GM06990 (cell line): Measurements from ENCODE around the gene SSR4.
A peak's percentile ranks its signal among the peaks of the same experiment; 100 is the strongest.

Experiments used
- DNase-seq: peaks from one replicate; pipeline ENCODE4 v3.0.0-alpha.2; 2011; ENCODE audit not compliant: insufficient read length; ENCODE audit errors: extremely low read depth
- H3K27me3 ChIP-seq: replicated peaks from 2 replicates; pipeline ENCODE4 v1.6.0; 2011; ENCODE audit warnings: low read length; ENCODE audit not compliant: control insufficient read depth, insufficient read depth
- H3K36me3 ChIP-seq: 2 replicates; pipeline ENCODE4 v1.5.1; 2011; ENCODE audit warnings: low read length; ENCODE audit not compliant: control insufficient read depth, insufficient read depth
- H3K4me3 ChIP-seq: replicated peaks from 2 replicates; pipeline ENCODE4 v1.5.1; 2011; ENCODE audit warnings: low read depth, mild to moderate bottlenecking, control low read depth, low read length
- CTCF ChIP-seq: IDR thresholded peaks from 2 replicates; pipeline ENCODE4 v1.5.1; 2011; ENCODE audit warnings: low read length, control low read depth, mild to moderate bottlenecking, inconsistent platforms; ENCODE audit not compliant: insufficient read depth, poor library complexity, severe bottlenecking

Gene SSR4

DNA sequence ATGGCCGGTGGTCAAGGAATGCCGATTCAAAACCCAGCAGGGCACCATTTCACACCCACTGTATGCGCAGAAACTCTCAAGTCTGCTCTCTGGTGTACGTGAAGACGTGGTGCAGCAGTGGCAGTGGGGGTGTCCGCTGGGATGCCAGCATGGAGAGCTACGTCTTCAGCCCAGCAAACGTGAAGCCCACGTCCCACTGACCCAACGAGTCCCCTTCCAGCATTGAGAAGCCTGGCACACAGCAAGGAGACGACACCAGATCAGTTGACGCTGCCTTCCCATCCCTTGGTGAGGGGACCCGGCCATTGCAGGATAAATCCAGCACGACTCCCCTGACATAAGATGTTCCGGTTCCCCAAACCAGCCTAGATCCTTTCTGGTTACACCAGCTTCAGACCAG lies 32.6 kb upstream of the SSR4 start:
- TF ChIP-seq CTCF: no peak
- DNase-seq: no peak
- H3K36me3 ChIP-seq: no peaks in the 10 kb centered on the region
- H3K27me3 ChIP-seq: no peaks in the 10 kb centered on the region
- no peak overlapping the region for H3K4me3 ChIP-seq

DNA sequence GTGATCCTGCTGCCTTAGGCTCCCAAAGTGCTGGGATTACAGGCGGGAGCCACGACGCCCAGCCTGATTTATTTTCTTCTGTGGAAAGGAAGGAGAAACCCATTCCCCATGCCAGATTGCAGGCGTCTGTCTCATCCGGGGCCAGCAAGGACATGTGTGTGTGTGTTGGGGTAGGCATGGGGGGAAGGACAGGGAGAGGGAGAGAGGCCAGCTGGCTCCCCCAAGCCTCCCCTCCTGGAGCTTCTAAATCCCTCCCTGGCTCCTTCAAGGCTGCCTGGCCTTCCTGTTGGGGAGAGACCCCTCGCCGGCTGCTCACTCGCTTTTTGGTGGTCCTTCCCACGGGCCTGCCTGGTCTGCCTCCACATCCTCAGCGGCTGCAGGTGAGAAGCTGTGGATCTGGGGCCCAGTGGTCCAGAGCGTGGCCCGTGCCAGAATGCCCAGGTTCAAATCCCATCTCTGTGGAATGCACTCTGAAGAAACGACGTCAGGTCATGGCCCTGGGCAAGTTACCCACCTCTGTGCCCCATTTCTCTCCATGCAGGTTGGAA lies 31.8 kb upstream of the SSR4 start:
- H3K36me3 ChIP-seq: no peaks in the 10 kb centered on the region
- no peak for TF ChIP-seq CTCF
- no peak overlapping the region for H3K4me3 ChIP-seq
- H3K27me3 ChIP-seq: no peaks in the 10 kb centered on the region
- no peak for DNase-seq

DNA sequence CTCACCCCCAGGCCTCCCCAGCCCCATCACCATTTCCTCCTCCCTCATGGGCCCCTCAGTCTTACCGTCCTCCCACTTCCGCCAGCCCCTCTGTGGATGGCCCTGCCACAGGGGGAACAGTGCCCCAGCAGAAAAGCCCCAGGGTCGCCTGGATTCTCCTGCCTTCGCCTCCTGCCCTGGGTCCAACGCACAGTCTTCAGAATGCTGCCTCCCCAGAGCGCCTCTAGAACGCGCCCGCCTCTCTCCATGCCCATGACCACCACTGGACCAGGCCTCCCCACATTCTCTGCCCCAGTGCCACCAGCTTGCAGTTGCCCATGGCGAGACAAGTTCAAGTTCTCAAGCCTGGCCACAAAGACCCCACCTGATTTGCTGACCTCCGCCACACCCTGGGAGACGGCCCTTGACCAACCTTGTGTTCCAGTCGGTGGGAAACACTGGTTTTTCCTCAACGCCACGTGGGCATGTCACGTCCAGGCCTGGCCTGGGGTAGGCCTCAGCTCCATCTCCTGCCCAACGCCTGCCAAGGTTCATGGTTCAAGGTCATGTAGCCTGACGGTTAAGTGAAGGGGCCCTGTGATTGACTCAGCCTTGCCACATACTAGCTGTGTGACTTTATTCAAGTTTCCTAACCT lies 31.1 kb upstream of the SSR4 start:
- no peaks in the 10 kb centered on the region for H3K27me3 ChIP-seq
- TF ChIP-seq CTCF: no peak
- H3K4me3 ChIP-seq: no peak overlapping the region
- no peaks in the 10 kb centered on the region for H3K36me3 ChIP-seq
- DNase-seq: no peak

- H3K4me3 ChIP-seq: no peak within 1 kb of the TSS
These were observed 30.3 kb upstream of the SSR4 start, which contains the start of gene PLXNB3 for GRCh38 chrX:153763989-153764755. Gene PLXNB3 (plus strand): TSS chrX:153764249. CDS start chrX:153765536, 1,287 bp downstream.

GRCh38 chrX:153764786-153765137 lies 29.7 kb upstream of the SSR4 start:
- no peak overlapping the region for H3K4me3 ChIP-seq
- TF ChIP-seq CTCF: no peak
- DNase-seq: peak; percentile 6

More at GRCh38 chrX:153763989-153764755, 30.3 kb upstream of the SSR4 start, which contains the start of gene PLXNB3:
- DNase-seq: peak; percentile 56
- peak; percentile 88 for TF ChIP-seq CTCF
- no peaks in the 10 kb centered on the region for H3K27me3 ChIP-seq
- H3K36me3 ChIP-seq: no peaks in the 10 kb centered on the region

More at GRCh38 chrX:153764786-153765137, 29.7 kb upstream of the SSR4 start:
- no peaks in the 10 kb centered on the region for H3K36me3 ChIP-seq
- H3K27me3 ChIP-seq: no peaks in the 10 kb centered on the region
